ENCODE data around the gene TERT.

Gene TERT

DNA sequence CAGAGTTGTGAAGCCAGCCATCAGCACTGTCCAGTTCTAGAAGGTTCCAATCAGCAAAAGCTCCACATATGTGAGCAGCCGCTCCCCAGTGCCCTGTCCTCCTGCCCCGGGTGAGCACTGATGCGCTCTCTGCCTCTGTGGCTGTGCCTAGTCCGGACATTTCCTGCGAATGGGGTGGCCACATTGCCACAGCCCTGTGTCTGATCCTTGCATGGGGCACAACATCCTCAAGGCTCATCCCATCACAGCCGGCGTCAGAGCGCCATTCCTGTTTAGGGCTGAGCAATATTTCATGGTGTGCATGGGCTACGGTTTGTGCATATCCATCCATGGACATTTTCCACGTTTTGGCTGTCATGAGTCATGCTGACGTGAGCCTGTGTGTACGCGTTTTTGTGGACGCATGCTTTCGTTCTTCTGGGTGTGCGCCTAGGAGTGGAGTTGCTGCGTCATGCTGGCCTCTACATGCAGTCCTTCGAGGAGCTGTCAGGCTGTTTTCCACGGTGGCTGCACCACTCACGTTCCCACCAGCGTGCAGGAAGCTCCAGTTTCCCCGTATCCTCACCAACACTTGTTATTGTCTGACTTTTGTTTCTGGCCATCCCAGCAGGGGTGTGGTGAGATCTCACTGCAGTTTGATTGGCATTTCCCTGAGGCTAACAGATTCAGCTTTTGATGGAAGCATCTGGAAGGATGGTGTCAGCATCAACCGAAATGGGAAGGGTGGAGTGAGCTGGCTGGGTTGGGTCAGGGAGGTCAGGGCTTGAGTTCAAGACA lies 79.4 kb downstream of the TERT start:
- no peak for DNase-seq

- no peak for DNase-seq
Observed at GRCh38 chr5:1214936-1215220, 80.0 kb downstream of the TERT start.

GRCh38 chr5:1214163-1214935 lies 80.5 kb downstream of the TERT start:
- no peak for DNase-seq

DNA sequence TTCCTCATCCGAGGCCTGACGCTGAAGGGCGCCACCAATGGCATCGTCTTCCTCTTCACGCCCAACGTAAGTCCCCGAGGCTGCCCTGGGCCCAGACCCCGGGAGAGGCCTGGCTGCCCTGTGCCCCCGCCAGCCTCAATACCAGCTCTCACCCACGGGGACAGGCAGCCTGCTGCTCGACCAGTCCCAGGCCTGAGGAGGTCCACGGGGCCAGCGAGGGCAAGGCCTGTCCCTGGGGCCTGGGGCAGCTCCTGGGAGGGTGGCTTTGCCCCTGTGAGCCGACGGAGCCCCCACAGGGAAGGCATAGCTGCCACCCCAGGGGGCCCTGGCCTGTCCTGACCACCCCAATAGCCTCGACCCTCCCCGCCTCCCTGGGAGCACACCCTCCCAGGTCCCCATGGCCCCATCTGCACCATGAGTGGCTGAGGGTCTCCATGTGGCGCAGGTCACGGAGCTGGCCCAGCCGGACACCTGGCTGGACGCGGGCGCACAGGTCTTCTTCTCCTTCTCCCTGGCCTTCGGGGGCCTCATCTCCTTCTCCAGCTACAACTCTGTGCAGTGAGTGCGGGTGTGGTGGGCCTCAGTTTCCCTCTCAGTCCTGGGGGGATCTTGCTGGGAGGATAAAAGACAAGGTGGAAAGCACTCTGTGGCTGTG lies 81.2 kb downstream of the TERT start:
- DNase-seq, result no peak

GRCh38 chr5:1212881-1213280 lies 82.0 kb downstream of the TERT start:
- no peak for DNase-seq

DNA sequence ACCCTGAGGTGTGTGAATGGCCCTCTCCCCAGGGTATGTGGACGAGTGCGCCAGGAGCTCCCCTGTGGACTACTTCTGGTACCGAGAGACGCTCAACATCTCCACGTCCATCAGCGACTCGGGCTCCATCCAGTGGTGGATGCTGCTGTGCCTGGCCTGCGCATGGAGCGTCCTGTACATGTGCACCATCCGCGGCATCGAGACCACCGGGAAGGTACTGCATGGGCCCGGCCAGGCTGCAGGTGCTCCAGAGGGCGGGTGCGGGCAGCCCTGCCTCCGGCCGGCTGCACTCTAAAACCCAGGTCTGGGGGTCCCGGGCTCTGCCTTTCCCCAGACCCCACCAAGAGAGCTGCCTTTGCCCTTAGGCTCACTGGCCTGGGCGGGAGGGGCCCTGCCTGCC lies 82.6 kb downstream of the TERT start:
- DNase-seq, result no peak

GRCh38 chr5:1211701-1212100 lies 83.2 kb downstream of the TERT start:
- DNase-seq, result no peak

- DNase-seq, result no peak
Observed at GRCh38 chr5:1210832-1211251, 84.0 kb downstream of the TERT start.

DNA sequence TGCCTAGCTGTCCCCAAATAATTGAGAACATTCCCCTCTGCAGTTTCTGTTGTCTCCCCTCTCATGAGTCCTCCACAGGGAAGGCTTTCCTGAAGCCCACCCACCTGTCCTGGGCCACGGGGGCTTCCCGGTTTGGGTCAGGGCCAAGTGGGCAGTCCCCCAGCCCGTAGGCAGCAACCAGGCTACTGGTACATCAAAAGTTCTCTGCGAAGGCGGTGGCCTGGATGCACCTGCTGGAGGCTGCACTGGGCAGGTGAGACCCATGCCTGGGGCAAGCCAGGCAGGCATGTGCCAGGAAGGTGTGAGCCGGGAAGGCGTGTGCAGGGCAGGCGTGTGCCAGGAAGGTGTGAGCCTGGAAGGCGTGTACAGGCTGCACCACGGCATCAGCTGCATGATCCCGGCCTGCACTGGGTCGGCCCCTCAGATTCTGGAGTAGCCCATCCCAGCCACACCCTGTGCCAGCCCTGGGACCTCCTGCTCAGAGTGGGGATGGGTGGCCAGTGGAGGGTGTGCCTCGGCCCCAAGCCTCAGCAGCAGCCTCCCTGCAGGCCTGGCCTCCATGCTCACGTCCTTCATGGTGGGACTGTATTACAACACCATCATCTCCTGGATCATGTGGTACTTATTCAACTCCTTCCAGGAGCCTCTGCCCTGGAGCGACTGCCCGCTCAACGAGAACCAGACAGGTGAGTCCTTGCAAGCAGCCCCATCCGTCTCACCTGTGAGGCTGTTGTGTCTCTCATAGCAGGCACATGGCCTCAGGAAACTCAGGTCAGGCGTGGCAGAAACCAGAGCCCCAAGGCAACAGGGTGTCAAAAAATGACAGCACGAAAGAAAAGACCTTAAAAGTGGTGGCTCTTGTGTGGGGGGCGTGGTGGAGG lies 84.7 kb downstream of the TERT start:
- DNase-seq, result no peak

DNA sequence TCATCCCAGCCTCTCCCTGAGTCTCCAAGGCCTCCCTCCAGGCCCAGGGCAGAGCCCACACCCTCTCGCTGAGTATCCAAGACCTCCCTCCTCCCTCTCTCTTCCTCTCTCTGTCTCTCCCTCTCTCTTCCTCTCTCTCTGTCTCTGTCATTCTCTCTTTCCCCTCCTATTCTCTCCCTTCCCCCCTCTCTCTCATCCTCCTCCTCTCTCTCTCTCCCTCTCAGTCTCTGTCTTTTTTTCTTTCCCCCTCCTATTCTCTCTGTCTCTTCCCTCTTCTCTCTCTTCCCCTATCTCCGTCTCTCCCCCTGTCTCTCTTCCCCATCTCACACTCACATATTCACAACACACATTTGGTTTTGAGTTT lies 85.4 kb downstream of the TERT start:
- no peak for DNase-seq

DNA sequence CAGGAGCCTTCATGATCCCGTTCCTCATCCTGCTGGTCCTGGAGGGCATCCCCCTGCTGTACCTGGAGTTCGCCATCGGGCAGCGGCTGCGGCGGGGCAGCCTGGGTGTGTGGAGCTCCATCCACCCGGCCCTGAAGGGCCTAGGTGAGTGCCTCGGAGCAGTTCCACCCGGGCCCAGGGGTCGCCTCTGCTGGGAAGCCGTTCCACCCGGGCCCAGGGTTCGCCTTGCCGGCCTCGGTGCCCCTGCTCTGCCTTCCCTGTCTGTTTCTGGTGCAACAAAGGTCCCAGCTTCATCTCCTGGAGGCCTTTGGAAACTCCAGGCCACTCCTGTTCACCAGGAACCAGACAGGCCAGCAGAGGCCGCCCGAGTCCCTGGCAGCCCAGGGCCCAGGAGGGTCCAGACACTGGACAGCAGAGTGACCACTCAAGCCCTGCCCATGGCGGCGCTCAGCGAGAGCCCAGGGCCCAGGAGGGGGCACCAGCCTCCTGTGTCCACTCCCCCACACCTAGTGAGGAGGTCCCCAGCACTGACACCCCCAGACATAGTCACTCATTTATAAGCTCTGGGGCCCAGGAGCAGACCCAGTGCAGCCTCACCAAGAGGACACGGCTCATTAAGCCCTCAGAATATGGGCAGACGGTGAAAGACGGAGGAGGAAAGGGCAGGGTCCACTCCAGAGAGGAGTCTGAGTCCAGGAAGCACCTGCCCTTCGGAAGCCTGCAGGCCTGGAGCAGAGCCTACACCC lies 86.0 kb downstream of the TERT start:
- DNase-seq, result no peak

DNA sequence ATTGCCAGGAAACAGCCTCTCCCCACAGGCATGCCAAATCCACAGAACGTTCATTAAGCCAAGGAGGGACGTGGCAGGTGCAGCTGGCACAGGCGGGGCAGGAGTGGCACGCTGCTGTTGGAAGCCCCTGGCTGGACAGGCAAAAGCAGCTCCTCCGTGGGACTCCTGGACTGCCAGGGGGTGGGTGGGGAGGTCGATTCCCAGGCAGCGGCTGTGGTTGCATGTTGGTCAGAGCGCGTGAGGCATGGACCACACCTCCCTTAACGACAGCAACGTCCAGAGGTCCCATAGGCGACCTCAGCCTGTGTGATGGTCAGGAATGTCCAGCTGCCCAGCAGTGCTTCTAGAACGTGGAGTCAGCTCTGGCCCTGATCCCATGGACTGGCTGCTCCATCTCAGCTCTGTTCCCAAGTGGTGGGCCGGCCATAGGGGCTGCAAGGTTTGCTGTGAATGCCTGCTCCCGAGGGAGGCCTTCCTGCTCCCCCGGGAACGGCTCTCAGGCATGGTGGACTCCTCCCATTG lies 86.6 kb downstream of the TERT start:
- no peak for DNase-seq

GRCh38 chr5:1207555-1207954 lies 87.3 kb downstream of the TERT start:
- no peak for DNase-seq

DNA sequence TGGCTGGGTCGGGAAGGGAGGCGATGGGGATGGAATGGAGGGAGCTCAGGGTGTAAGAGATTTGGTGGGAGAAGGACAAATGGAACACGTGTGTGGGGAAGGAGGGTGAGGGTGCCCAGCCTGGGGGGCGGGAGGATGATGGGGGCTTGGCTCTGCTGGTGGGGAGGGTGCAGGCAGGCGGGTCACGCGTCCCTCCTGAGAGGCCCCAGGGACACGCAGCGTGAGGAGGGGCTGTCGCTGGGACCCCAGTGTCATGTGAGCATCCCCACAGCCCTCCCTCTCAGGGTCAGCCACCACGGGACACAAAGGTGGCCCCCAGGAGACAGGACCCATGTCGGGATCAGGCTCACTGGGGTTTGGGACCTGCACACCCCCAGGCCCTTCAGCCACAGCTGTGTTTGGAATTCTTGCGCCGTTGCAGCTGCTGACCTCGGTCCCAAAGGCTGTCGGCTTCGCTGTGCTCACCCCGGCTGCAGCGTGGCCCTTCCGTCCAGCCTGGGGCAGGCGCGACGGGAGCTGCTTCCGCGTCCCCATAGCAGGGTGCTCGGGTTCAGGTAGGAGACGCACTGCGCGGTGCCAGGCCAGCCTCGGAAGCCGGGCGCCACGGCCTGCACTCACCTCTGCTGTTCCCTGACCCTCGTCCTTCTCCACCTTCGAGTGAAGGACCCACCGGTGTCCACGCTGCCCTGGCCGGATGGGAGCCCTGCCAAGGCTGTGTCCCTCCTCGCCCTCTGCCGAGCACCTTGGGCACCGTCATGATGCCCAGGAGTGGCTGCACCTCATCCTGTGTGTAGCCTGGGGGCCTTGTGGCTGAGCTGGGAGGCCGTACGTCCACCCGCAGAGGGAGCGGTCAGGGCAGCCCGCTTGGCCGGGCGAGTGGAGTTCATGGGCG lies 88.1 kb downstream of the TERT start:
- no peak for DNase-seq

GRCh38 chr5:1205255-1206180 lies 89.3 kb downstream of the TERT start:
- no peak for DNase-seq

DNA sequence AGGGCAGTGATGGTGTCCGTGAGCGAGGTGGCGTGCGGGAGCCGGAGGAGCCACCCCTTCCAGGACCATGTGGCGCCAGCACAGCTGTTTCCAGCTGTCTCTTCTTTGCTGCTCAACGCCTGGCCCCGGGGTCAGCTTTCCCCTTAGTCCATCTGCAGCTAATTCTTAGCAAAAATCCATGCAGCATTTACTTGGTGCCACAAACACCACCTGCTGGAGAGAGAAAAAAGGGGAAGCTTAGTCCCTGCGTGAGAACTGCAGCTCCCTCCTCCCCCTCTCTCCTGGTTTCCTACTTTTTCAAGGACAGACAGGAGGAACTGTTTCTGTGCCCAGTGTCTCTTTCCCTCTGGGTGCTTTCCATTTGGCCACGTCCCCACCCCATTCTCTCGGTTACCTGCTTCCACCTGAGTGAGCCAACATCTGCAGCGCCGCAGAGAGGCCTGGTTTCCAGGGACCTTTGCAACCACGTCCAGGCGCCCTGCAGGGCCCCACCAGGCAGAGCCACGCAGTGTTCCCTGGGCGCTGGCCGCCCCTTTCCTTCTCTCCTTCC lies 90.1 kb downstream of the TERT start:
- no peak for DNase-seq

GRCh38 chr5:1203968-1204692 lies 90.7 kb downstream of the TERT start:
- no peak for DNase-seq

DNA sequence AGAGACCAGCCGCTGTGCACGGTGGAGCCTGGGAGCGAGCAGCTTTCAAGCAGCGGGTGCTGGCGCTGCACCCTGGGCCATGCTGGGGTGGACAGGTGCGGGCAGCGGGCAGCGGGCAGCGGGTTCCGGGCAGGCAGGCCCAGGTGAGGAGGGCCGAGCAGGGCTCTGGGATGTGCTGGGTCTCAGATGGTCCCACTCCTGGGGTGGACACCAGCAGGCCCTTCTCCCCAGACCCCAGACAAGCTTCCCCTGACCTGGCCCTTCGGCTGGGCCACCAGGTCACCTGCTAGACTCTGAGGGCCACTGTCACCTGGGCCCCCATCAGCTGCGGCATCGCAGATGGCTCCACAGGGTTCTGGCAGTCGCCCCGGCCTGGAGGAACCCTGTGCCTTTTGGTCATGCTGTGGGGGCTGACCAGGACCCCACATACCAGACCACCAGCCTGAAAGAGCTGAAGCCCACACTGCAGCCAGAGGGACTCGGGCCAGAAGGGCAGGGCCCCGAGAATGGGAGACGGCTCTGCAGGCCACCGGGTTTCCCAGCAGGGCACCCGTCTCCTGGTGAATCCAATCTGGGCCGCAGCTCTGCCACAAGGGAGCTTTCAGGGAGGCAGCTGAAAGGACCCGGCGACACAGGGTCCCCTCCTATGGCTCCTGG lies 91.4 kb downstream of the TERT start:
- no peak for DNase-seq

Measured in activated gamma-delta T cell treated with Interleukin-2 at 50 U/mL for 16 hours (primary cell).